Stomach (tissue), 9 donors: ENCODE results near the gene MAPT. TPM values are rescaled to one million over a fixed set of nuclear protein-coding genes. Genes with fewer than 3 reads are reported as not detected.

ENCODE experiments used
- DNase-seq, 2 donors: peaks; one replicate each; pipeline versions ENCODE4 v3.0.0 to v3.0.0-alpha.2; 2013 to 2019
- H3K27ac ChIP-seq, 5 donors: fragments of 200-600 bp in 4 of 5; sonication (generic) in 4 of 5; one replicate each; pipeline ENCODE4 v1.5.1; 2013 to 2019; ENCODE audit warnings: mild to moderate bottlenecking in 1 of 5, moderate library complexity in 1 of 5
- H3K27me3 ChIP-seq, 3 donors: fragments of 200-600 bp; sonication (generic); one replicate each; pipeline ENCODE4 v1.5.1; 2017 to 2019; ENCODE audit warnings: mixed run types in 1 of 3
- H3K36me3 ChIP-seq, 4 donors: fragments of 200-600 bp; sonication (generic); 1 replicate in 3 of 4; 2 replicates in 1 of 4; pipeline ENCODE4 v1.5.1; 2016 to 2019
- H3K4me1 ChIP-seq, 4 donors: fragments of 200-600 bp; sonication (generic); one replicate each; pipeline ENCODE4 v1.5.1; 2016 to 2019
- H3K4me3 ChIP-seq, 4 donors: fragments of 200-600 bp; sonication (generic) in 3 of 4; one replicate each; pipeline ENCODE4 v1.5.1; 2016 to 2019; ENCODE audit warnings: mild to moderate bottlenecking in 1 of 4
- H3K9me3 ChIP-seq, 4 donors: fragments of 200-600 bp; sonication (generic); one replicate each; pipeline ENCODE4 v1.5.1; 2016 to 2019
- EP300 ChIP-seq: sonication (generic); formaldehyde crosslinking; IDR thresholded peaks from one replicate; pipeline ENCODE4 v1.6.1; 2017; ENCODE audit warnings: antibody characterized with exemption
- POLR2A ChIP-seq, 4 donors: fragments of 450-650 bp; IDR thresholded peaks; one replicate each; pipeline ENCODE4 v1.6.1; 2016; ENCODE audit warnings: antibody characterized with exemption in 4 of 4, control low read depth in 2 of 4, mild to moderate bottlenecking in 1 of 4, moderate library complexity in 1 of 4
- POLR2AphosphoS5 ChIP-seq, 3 donors: sonication (generic); formaldehyde crosslinking; IDR thresholded peaks; one replicate each; pipeline ENCODE4 v1.6.1; 2016; ENCODE audit warnings: antibody characterized with exemption in 3 of 3
- WGBS, 5 donors: extraction: QIAGEN DNeasy Blood & Tissue Kit in 3 of 5; methylation state at CpG; one replicate each; pipeline versions ENCODE4 v1.1.5 to v1.1.7; 2013 to 2018; 5-methylcytosine and 5-hydroxymethylcytosine counted together
- intact Hi-C: fragments of 100-400 bp; cut with DNase I; formaldehyde crosslinking; loops from one replicate; pipeline ENCODE4 v1.15.1; 2023; ENCODE audit warnings: low total_unique reads
- polyA plus RNA-seq, 3 donors: library from polyadenylated mRNA; stranded (reverse); fragments of 200-250 nt; gene quantifications; one replicate each; pipeline ENCODE4 v1.2.3, GENCODE V29; 2013
- total RNA-seq, 5 donors: library from RNA; depleted of rRNA; stranded (reverse); fragments of >200 nt; gene quantifications; one replicate each; pipeline versions ENCODE4 v1.1.0 to v1.2.3, GENCODE V29; 2014 to 2016
- TF ChIP-seq, protein P1 (sequence below), 7 experiments: fragments of 450-650 bp in 4 of 7; fragments of 200-600 bp in 3 of 7; sonication (generic) in 3 of 7; IDR thresholded peaks; one replicate each; pipeline ENCODE4 v1.5.1; 2016 to 2019; ENCODE audit warnings: antibody characterized with exemption in 7 of 7, control low read depth in 2 of 7, mild to moderate bottlenecking in 1 of 7
- donor health status: healthy with polysubstance abuse.
- donor health status: Bipolar disorder and iron deficiency.
- donor health status: healthy.

MAPT gene
- total and polyA plus RNA-seq, 8 donors, result 0.44 to 4.1 (median 1.7) TPM; not detected in 1

DNA sequence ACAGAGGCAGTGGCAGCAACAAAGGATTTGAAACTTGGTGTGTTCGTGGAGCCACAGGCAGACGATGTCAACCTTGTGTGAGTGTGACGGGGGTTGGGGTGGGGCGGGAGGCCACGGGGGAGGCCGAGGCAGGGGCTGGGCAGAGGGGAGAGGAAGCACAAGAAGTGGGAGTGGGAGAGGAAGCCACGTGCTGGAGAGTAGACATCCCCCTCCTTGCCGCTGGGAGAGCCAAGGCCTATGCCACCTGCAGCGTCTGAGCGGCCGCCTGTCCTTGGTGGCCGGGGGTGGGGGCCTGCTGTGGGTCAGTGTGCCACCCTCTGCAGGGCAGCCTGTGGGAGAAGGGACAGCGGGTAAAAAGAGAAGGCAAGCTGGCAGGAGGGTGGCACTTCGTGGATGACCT is 130.2 kb downstream of the MAPT start:
- peaks cover 3 to 72% (median 57%) of the 10 kb centered on the region in 4 donors for H3K36me3 ChIP-seq
- no peaks in the 10 kb centered on the region for H3K27me3 ChIP-seq
- no peak for TF ChIP-seq POLR2AphosphoS5 (IDR thresholded peaks at IDR 0.05)
- TF ChIP-seq POLR2A (IDR thresholded peaks at IDR 0.05), result no peak
- TF ChIP-seq EP300, result no peak
- TF ChIP-seq, protein P1, sequence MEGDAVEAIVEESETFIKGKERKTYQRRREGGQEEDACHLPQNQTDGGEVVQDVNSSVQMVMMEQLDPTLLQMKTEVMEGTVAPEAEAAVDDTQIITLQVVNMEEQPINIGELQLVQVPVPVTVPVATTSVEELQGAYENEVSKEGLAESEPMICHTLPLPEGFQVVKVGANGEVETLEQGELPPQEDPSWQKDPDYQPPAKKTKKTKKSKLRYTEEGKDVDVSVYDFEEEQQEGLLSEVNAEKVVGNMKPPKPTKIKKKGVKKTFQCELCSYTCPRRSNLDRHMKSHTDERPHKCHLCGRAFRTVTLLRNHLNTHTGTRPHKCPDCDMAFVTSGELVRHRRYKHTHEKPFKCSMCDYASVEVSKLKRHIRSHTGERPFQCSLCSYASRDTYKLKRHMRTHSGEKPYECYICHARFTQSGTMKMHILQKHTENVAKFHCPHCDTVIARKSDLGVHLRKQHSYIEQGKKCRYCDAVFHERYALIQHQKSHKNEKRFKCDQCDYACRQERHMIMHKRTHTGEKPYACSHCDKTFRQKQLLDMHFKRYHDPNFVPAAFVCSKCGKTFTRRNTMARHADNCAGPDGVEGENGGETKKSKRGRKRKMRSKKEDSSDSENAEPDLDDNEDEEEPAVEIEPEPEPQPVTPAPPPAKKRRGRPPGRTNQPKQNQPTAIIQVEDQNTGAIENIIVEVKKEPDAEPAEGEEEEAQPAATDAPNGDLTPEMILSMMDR (IDR thresholded peaks at IDR 0.05), result no peak
- H3K4me3 ChIP-seq, result no peak overlapping the region
- intact Hi-C loops, result no loop called here
- no peak for DNase-seq
- peaks cover 0 to 18% (median 6%) of the 10 kb centered on the region in 4 donors for H3K4me1 ChIP-seq
- H3K9me3 ChIP-seq, result no peaks in the 10 kb centered on the region
- WGBS, 5 donors, result 83 to 87% (median 86%) methylated on average over 9 to 14 of the region's 14 CpGs
- no peak overlapping the region for H3K27ac ChIP-seq

DNA sequence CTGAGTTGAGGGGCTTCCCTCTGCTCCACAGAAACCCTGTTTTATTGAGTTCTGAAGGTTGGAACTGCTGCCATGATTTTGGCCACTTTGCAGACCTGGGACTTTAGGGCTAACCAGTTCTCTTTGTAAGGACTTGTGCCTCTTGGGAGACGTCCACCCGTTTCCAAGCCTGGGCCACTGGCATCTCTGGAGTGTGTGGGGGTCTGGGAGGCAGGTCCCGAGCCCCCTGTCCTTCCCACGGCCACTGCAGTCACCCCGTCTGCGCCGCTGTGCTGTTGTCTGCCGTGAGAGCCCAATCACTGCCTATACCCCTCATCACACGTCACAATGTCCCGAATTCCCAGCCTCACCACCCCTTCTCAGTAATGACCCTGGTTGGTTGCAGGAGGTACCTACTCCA is 130.7 kb downstream of the MAPT start:
- TF ChIP-seq POLR2AphosphoS5 (IDR thresholded peaks at IDR 0.05), result no peak
- Histone ChIP-seq H3K27ac (no peak overlapping the region), H3K4me3 (no peak overlapping the region), H3K9me3 (no peaks in the 10 kb centered on the region), H3K4me1 (peaks cover 0 to 18% (median 6%) of the 10 kb centered on the region in 4 donors), H3K27me3 (no peaks in the 10 kb centered on the region), H3K36me3 (peaks cover 3 to 77% (median 59%) of the 10 kb centered on the region in 4 donors)
- intact Hi-C loops, result no loop called here
- WGBS, 5 donors, result 84 to 97% (median 89%) methylated on average over 5 to 10 of the region's 10 CpGs
- DNase-seq, result no peak

DNA sequence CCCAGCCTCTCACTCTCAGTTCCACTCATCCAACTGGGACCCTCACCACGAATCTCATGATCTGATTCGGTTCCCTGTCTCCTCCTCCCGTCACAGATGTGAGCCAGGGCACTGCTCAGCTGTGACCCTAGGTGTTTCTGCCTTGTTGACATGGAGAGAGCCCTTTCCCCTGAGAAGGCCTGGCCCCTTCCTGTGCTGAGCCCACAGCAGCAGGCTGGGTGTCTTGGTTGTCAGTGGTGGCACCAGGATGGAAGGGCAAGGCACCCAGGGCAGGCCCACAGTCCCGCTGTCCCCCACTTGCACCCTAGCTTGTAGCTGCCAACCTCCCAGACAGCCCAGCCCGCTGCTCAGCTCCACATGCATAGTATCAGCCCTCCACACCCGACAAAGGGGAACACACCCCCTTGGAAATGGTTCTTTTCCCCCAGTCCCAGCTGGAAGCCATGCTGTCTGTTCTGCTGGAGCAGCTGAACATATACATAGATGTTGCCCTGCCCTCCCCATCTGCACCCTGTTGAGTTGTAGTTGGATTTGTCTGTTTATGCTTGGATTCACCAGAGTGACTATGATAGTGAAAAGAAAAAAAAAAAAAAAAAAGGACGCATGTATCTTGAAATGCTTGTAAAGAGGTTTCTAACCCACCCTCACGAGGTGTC is 131.3 kb downstream of the MAPT start:
- no peaks in the 10 kb centered on the region for H3K27me3 ChIP-seq
- H3K36me3 ChIP-seq, result peaks cover 5 to 82% (median 65%) of the 10 kb centered on the region in 4 donors
- no peak overlapping the region for H3K4me3 ChIP-seq
- peaks cover 0 to 18% (median 6%) of the 10 kb centered on the region in 4 donors for H3K4me1 ChIP-seq
- 77 to 84% (median 83%) methylated on average over 8 of the region's 8 CpGs for WGBS, 5 donors
- intact Hi-C loops, result no loop called here
- TF ChIP-seq, protein P1 (IDR thresholded peaks at IDR 0.05), result no peak
- TF ChIP-seq EP300, result no peak
- TF ChIP-seq POLR2A (IDR thresholded peaks at IDR 0.05), result no peak
- no peak for TF ChIP-seq POLR2AphosphoS5 (IDR thresholded peaks at IDR 0.05)
- peak overlapping the region in 2 of 5 donors; percentile 42 to 43 for H3K27ac ChIP-seq
- no peaks in the 10 kb centered on the region for H3K9me3 ChIP-seq
- DNase-seq, result no peak

- H3K27me3 ChIP-seq, result no peaks in the 10 kb centered on the region
- peaks cover 0 to 18% (median 6%) of the 10 kb centered on the region in 4 donors for H3K4me1 ChIP-seq
- peak overlapping the region in 2 of 5 donors; percentile 42 to 43 for H3K27ac ChIP-seq
- no peak for DNase-seq
- no peaks in the 10 kb centered on the region for H3K9me3 ChIP-seq
- H3K4me3 ChIP-seq, result no peak overlapping the region
- intact Hi-C loops, result no loop called here
- peaks cover 13 to 90% (median 72%) of the 10 kb centered on the region in 4 donors for H3K36me3 ChIP-seq
- no peak for TF ChIP-seq EP300
- no peak for TF ChIP-seq POLR2A (IDR thresholded peaks at IDR 0.05)
- no peak for TF ChIP-seq POLR2AphosphoS5 (IDR thresholded peaks at IDR 0.05)
- TF ChIP-seq, protein P1 (IDR thresholded peaks at IDR 0.05), result no peak
- 79 to 85% (median 83%) methylated on average over 13 to 17 of the region's 17 CpGs for WGBS, 5 donors
Observed at GRCh38 chr17:46026166-46027047, 132.1 kb downstream of the MAPT start.
